Stimulated activated naive CD8-positive, alpha-beta T cell treated with anti-CD3 and anti-CD28 coated beads, Interleukin-15, amount 100 ng/mL, for 72 hours (primary cell): ENCODE measurements around the gene ZNF136.

ENCODE experiments used
- ATAC-seq: fragments of 150-1000 bp; cut with Tn5 transposase; 2 replicates; pipeline ENCODE4 v1.10.0; 2021; ENCODE audit warnings: mild to moderate bottlenecking, moderate library complexity
- DNase-seq, 2 donors: peaks; one replicate each; pipeline ENCODE4 v3.0.0; 2021 to 2022
- H3K27ac Mint-ChIP-seq, 2 donors: one replicate each; pipeline ENCODE4 v1.8.0; 2022; ENCODE audit warnings: mild to moderate bottlenecking in 2 of 2, mixed read lengths in 2 of 2, moderate library complexity in 2 of 2
- H3K27me3 Mint-ChIP-seq: one replicate; pipeline ENCODE4 v1.8.0; 2022; ENCODE audit warnings: mixed read lengths
- H3K4me1 Mint-ChIP-seq: one replicate; pipeline ENCODE4 v1.8.0; 2022; ENCODE audit warnings: mild to moderate bottlenecking, mixed read lengths
- H3K4me3 Mint-ChIP-seq, 2 donors: one replicate each; pipeline ENCODE4 v1.8.0; 2022; ENCODE audit warnings: mild to moderate bottlenecking in 2 of 2, mixed read lengths in 2 of 2, moderate library complexity in 1 of 2
- H3K9me3 Mint-ChIP-seq, 2 donors: one replicate each; pipeline ENCODE4 v1.8.0; 2022; ENCODE audit warnings: mixed read lengths in 2 of 2

The ZNF136 gene

GRCh38 chr19:12229990-12230389 is 67.1 kb downstream of the ZNF136 start:
- Mint-ChIP-seq H3K27ac (no peak overlapping the region), H3K4me1 (no peaks in the 10 kb centered on the region), H3K4me3 (no peak overlapping the region), H3K9me3 (peaks cover 12 to 31% of the 10 kb centered on the region in 2 donors), H3K27me3 (no peaks in the 10 kb centered on the region)
- DNase-seq (no peak), ATAC-seq (no peak)

- Mint-ChIP-seq H3K9me3 (peaks cover 12 to 33% of the 10 kb centered on the region in 2 donors), H3K27ac (peak overlapping the region; percentile 1 to 44), H3K4me3 (no peak overlapping the region), H3K4me1 (no peaks in the 10 kb centered on the region), H3K27me3 (no peaks in the 10 kb centered on the region)
- no peak for DNase-seq
- no peak for ATAC-seq
Measured at GRCh38 chr19:12230751-12231733, 68.1 kb downstream of the ZNF136 start.

- Mint-ChIP-seq H3K27me3 (no peaks in the 10 kb centered on the region), H3K27ac (no peak overlapping the region), H3K4me1 (no peaks in the 10 kb centered on the region), H3K9me3 (peaks cover 12 to 40% of the 10 kb centered on the region in 2 donors), H3K4me3 (no peak overlapping the region)
- DNase-seq (no peak), ATAC-seq (no peak)
Measured at GRCh38 chr19:12232961-12233360, 70.1 kb downstream of the ZNF136 start.

GRCh38 chr19:12237143-12237839 is 74.4 kb downstream of the ZNF136 start:
- ATAC-seq (no peak), DNase-seq (no peak)
- H3K27me3 Mint-ChIP-seq = no peaks in the 10 kb centered on the region
- no peak overlapping the region for H3K27ac Mint-ChIP-seq
- H3K4me3 Mint-ChIP-seq = no peak overlapping the region
- no peaks in the 10 kb centered on the region for H3K4me1 Mint-ChIP-seq
- peaks cover 12 to 32% of the 10 kb centered on the region in 2 donors for H3K9me3 Mint-ChIP-seq
